Muscle layer of duodenum (tissue), 2 donors: ENCODE measurements around the gene ZNF394.

ENCODE experiments used
- H3K27ac ChIP-seq: one replicate; pipeline ENCODE4 v1.7.0; 2013; ENCODE audit warnings: mild to moderate bottlenecking, low read length
- H3K27me3 ChIP-seq: one replicate; pipeline ENCODE4 v1.7.0; 2013; ENCODE audit warnings: low read depth, mild to moderate bottlenecking, control low read depth, low read length
- H3K36me3 ChIP-seq, 2 donors: one replicate each; pipeline ENCODE4 v1.7.0; 2013; ENCODE audit warnings: low read length in 2 of 2, control low read depth in 1 of 2, mild to moderate bottlenecking in 1 of 2; ENCODE audit not compliant: insufficient read depth in 2 of 2, control insufficient read depth in 1 of 2
- H3K4me1 ChIP-seq, 2 donors: one replicate each; pipeline ENCODE4 v1.7.0; 2013; ENCODE audit warnings: low read length in 2 of 2, mild to moderate bottlenecking in 2 of 2, control low read depth in 1 of 2, moderate library complexity in 1 of 2; ENCODE audit not compliant: insufficient read depth in 2 of 2, control insufficient read depth in 1 of 2
- H3K4me3 ChIP-seq, 2 donors: one replicate each; pipeline ENCODE4 v1.7.0; 2013; ENCODE audit warnings: low read length in 2 of 2, low read depth in 1 of 2, mild to moderate bottlenecking in 1 of 2
- H3K9me3 ChIP-seq, 2 donors: one replicate each; pipeline ENCODE4 v1.7.0; 2013; ENCODE audit warnings: low read length in 2 of 2, control low read depth in 1 of 2, mild to moderate bottlenecking in 1 of 2; ENCODE audit not compliant: control insufficient read depth in 1 of 2
- donor health status: healthy.

Gene ZNF394

GRCh38 chr7:99493823-99494222 lies 6.3 kb downstream of the ZNF394 start:
- H3K9me3 ChIP-seq = peaks cover 11 to 20% of the 10 kb centered on the region in 2 donors
- H3K4me3 ChIP-seq = peak overlapping the region; percentile 2 to 49
- no peaks in the 10 kb centered on the region for H3K27me3 ChIP-seq
- peaks cover 4 to 14% of the 10 kb centered on the region in 2 donors for H3K4me1 ChIP-seq
- H3K27ac ChIP-seq = no peak overlapping the region
- H3K36me3 ChIP-seq = peaks cover 21 to 59% of the 10 kb centered on the region in 2 donors

GRCh38 chr7:99490878-99491277 lies 9.2 kb downstream of the ZNF394 start:
- H3K36me3 ChIP-seq = peaks cover 24 to 46% of the 10 kb centered on the region in 2 donors
- H3K4me3 ChIP-seq = no peak overlapping the region
- no peaks in the 10 kb centered on the region for H3K27me3 ChIP-seq
- no peak overlapping the region for H3K27ac ChIP-seq
- H3K9me3 ChIP-seq = peaks cover 11 to 20% of the 10 kb centered on the region in 2 donors
- H3K4me1 ChIP-seq = no peaks in the 10 kb centered on the region

- peaks cover 9 to 16% of the 10 kb centered on the region in 2 donors for H3K9me3 ChIP-seq
- peaks cover 22 to 37% of the 10 kb centered on the region in 2 donors for H3K36me3 ChIP-seq
- no peaks in the 10 kb centered on the region for H3K4me1 ChIP-seq
- no peak overlapping the region for H3K4me3 ChIP-seq
- H3K27ac ChIP-seq = no peak overlapping the region
- no peaks in the 10 kb centered on the region for H3K27me3 ChIP-seq
These were observed 10.8 kb downstream of the ZNF394 start for GRCh38 chr7:99489235-99489634.

- H3K9me3 ChIP-seq = no peaks in the 10 kb centered on the region
- H3K36me3 ChIP-seq = peaks cover 14 to 23% of the 10 kb centered on the region in 2 donors
- H3K4me3 ChIP-seq = no peak overlapping the region
- H3K27ac ChIP-seq = no peak overlapping the region
- H3K27me3 ChIP-seq = no peaks in the 10 kb centered on the region
- no peaks in the 10 kb centered on the region for H3K4me1 ChIP-seq
These were observed 15.0 kb downstream of the ZNF394 start for GRCh38 chr7:99485094-99485493.

GRCh38 chr7:99478464-99479440 lies 21.3 kb downstream of the ZNF394 start:
- Histone ChIP-seq H3K27me3 (no peaks in the 10 kb centered on the region), H3K4me3 (no peak overlapping the region), H3K4me1 (peaks cover 0 to 12% of the 10 kb centered on the region in 2 donors), H3K27ac (no peak overlapping the region), H3K9me3 (no peaks in the 10 kb centered on the region), H3K36me3 (peaks cover 8 to 22% of the 10 kb centered on the region in 2 donors)

- Histone ChIP-seq H3K9me3 (no peaks in the 10 kb centered on the region), H3K36me3 (peaks cover 7 to 20% of the 10 kb centered on the region in 2 donors), H3K27ac (no peak overlapping the region), H3K4me3 (no peak overlapping the region), H3K4me1 (peaks cover 0 to 20% of the 10 kb centered on the region in 2 donors), H3K27me3 (no peaks in the 10 kb centered on the region)
These were observed 24.0 kb downstream of the ZNF394 start for GRCh38 chr7:99476107-99476506.

GRCh38 chr7:99473315-99473596 lies 26.8 kb downstream of the ZNF394 start:
- Histone ChIP-seq H3K36me3 (peaks cover 0 to 7% of the 10 kb centered on the region in 2 donors), H3K27ac (peak overlapping the region; percentile 49), H3K4me1 (peaks cover 0 to 14% of the 10 kb centered on the region in 2 donors), H3K9me3 (no peaks in the 10 kb centered on the region), H3K27me3 (no peaks in the 10 kb centered on the region), H3K4me3 (peak overlapping the region; percentile 86 to 97)

- H3K4me1 ChIP-seq = peaks cover 0 to 14% of the 10 kb centered on the region in 2 donors
- H3K27ac ChIP-seq = peak within 1 kb of the TSS; percentile 56
- H3K36me3 ChIP-seq = peaks cover 0 to 7% of the 10 kb centered on the region in 2 donors
- H3K9me3 ChIP-seq = no peaks in the 10 kb centered on the region
- peak within 1 kb of the TSS; percentile 86 to 97 for H3K4me3 ChIP-seq
- no peaks in the 10 kb centered on the region for H3K27me3 ChIP-seq
These were observed 27.3 kb downstream of the ZNF394 start, which contains the start of gene ZNF789 for GRCh38 chr7:99472561-99473314. ZNF789 (plus strand) TSS chr7:99472890; CDS start chr7:99476457, 3,567 bp downstream.

GRCh38 chr7:99469381-99470065 lies 30.6 kb downstream of the ZNF394 start:
- peaks cover 5 to 22% of the 10 kb centered on the region in 2 donors for H3K4me1 ChIP-seq
- H3K9me3 ChIP-seq = no peaks in the 10 kb centered on the region
- no peaks in the 10 kb centered on the region for H3K27me3 ChIP-seq
- no peaks in the 10 kb centered on the region for H3K36me3 ChIP-seq
- no peak overlapping the region for H3K4me3 ChIP-seq
- no peak overlapping the region for H3K27ac ChIP-seq

GRCh38 chr7:99468336-99468918 lies 31.7 kb downstream of the ZNF394 start:
- H3K4me3 ChIP-seq = no peak overlapping the region
- no peaks in the 10 kb centered on the region for H3K9me3 ChIP-seq
- no peaks in the 10 kb centered on the region for H3K27me3 ChIP-seq
- peaks cover 8 to 23% of the 10 kb centered on the region in 2 donors for H3K4me1 ChIP-seq
- no peak overlapping the region for H3K27ac ChIP-seq
- H3K36me3 ChIP-seq = peaks cover 5% of the 10 kb centered on the region in 2 donors
